Esophagus squamous epithelium (tissue), 4 donors: Measurements from ENCODE around the gene ACAP2.

Source experiments
- CTCF ChIP-seq, 6 experiments: fragments of 450-650 bp in 4 of 6; fragments of 200-600 bp in 2 of 6; sonication (generic) in 2 of 6; IDR thresholded peaks; one replicate each; pipeline ENCODE4 v1.5.1; 2016 to 2019; ENCODE audit warnings: antibody characterized with exemption in 6 of 6, mild to moderate bottlenecking in 4 of 6, moderate library complexity in 4 of 6
- POLR2A ChIP-seq, 4 donors: fragments of 450-650 bp; IDR thresholded peaks; one replicate each; pipeline ENCODE4 v1.6.1; 2017; ENCODE audit warnings: antibody characterized with exemption in 4 of 4, mild to moderate bottlenecking in 4 of 4, moderate library complexity in 3 of 4

- TF ChIP-seq CTCF (IDR thresholded peaks at IDR 0.05) (no peak), POLR2A (IDR thresholded peaks at IDR 0.05) (no peak)
These were observed 193.6 kb downstream of the ACAP2 start for GRCh38 chr3:195249057-195249770.
